NT2/D1 (cell line): Measurements from ENCODE around the gene FAM174C.

Experiments
- SUZ12 ChIP-seq: IDR thresholded peaks from 2 replicates; pipeline ENCODE4 v1.6.1; 2011; ENCODE audit not compliant: insufficient read length, insufficient read depth; ENCODE audit errors: extremely low read depth
- ZNF274 ChIP-seq: IDR thresholded peaks from 2 replicates; pipeline ENCODE4 v1.6.1; 2011; ENCODE audit warnings: mild to moderate bottlenecking, low read depth, low read length

DNA sequence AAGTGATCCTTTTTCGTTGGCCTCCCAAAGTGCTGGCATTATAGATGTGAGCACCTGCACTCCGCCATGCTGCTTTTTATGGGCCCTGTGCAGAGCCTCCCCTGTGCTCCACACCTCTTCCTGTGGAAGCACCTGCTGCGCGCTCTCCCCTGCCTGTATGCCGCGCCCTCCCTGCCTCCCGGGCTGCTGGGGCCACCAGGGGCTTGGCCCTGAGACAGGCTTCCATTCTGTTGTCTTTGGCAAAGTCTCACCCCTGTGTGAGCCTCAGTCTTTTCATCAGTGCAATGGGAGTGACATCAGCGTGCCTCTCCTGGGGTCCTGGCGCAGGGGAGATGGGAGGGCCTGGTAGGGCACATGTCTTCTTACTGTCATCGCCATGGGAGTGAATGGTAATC lies 1.3 kb downstream of the FAM174C start:
- no peak for TF ChIP-seq SUZ12
- TF ChIP-seq ZNF274, result no peak
